Measurements from ENCODE around the gene SYT1.

DNA sequence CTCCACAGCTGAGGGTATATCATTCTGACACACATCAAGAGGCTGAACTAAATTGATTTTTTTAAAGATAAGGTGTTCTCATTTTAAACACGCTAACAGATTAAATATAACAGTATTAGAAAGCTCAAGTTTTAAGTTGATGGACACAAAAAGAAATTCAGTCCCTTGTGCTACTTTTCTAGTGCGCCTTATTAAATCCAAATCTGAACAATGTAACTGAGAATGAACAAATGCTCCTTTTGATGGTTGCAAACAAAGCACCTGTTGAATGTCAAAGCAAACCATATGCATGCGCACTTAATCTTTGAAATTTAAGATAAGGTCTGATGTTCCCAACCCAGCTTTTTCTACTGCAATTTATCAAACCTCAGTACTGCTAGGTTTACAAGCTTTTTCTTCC, 424.3 kb downstream of the SYT1 start:
- no peak for TF ChIP-seq EP300 (IDR thresholded peaks at IDR 0.05)
- TF ChIP-seq, protein P1, sequence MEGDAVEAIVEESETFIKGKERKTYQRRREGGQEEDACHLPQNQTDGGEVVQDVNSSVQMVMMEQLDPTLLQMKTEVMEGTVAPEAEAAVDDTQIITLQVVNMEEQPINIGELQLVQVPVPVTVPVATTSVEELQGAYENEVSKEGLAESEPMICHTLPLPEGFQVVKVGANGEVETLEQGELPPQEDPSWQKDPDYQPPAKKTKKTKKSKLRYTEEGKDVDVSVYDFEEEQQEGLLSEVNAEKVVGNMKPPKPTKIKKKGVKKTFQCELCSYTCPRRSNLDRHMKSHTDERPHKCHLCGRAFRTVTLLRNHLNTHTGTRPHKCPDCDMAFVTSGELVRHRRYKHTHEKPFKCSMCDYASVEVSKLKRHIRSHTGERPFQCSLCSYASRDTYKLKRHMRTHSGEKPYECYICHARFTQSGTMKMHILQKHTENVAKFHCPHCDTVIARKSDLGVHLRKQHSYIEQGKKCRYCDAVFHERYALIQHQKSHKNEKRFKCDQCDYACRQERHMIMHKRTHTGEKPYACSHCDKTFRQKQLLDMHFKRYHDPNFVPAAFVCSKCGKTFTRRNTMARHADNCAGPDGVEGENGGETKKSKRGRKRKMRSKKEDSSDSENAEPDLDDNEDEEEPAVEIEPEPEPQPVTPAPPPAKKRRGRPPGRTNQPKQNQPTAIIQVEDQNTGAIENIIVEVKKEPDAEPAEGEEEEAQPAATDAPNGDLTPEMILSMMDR (IDR thresholded peaks at IDR 0.05) = no peak
- TF ChIP-seq POLR2AphosphoS5 (IDR thresholded peaks at IDR 0.05) = no peak
